GM21367 (cell line): Measurements from ENCODE around the gene CSTB.

ENCODE experiments used
- ATAC-seq: cut with Tn5 transposase; IDR thresholded peaks from one replicate; pipeline ENCODE4 v1.9.1; 2021; ENCODE audit not compliant: unreplicated experiment

CSTB gene

DNA sequence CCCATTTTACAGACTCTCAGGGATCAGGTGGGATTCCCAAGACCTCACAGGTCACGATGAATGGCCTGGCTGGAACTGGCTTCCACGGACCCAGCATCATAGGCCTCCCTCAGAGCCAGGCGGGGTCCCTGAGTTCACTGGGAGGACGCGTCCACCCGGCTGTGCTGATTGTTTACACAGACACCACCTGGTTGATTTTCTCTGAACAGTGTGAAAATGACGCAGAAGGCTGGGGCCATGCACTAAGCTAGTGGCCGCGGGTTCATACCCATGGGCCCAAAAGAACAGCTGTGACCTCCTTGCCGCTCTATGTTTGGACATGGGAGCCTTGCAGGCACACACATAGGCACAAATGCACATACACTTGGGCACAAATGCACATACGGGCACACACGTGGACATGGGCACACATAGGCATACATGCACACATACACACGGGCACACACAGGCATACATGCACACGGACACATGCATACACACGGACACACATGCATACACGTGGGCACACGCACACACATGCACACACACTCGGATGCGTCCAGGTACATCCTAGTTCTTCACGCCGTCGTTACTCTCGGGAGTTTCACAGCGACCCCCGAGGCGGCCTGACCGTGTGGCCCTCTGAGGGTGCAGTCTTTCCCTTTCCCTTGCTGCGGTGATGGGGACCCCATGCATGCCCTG lies 23.2 kb downstream of the CSTB start:
- no peak for ATAC-seq

DNA sequence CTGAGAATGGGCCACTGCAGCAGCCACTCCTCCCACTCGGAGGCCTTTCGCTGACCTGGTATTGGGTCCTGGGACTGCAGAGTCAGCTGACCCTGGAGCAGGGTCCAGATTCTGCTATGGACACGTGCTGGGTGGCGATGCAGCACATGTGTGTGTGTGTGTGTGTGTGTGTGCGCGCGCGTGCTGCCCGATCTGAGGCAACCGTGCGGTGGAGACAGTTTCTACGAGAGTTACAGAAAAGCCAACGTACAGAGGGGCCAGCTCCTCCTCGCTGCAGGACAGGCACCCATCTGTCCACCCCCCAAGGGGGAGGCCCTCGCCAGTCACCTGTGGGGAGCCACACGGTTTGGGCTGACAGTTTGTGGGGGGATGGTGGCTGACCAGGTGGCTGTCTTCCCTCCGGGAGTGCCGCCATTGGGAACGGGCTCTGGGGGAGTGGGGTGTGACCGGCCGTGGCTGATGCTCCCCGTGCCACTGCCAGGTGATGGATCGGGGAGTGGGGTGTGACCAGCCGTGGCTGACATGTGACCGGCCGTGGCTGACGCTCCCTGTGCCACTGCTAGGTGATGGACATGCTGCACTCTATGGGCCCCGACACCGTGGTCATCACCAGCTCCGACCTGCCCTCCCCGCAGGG lies 24.0 kb downstream of the CSTB start:
- no peak for ATAC-seq

DNA sequence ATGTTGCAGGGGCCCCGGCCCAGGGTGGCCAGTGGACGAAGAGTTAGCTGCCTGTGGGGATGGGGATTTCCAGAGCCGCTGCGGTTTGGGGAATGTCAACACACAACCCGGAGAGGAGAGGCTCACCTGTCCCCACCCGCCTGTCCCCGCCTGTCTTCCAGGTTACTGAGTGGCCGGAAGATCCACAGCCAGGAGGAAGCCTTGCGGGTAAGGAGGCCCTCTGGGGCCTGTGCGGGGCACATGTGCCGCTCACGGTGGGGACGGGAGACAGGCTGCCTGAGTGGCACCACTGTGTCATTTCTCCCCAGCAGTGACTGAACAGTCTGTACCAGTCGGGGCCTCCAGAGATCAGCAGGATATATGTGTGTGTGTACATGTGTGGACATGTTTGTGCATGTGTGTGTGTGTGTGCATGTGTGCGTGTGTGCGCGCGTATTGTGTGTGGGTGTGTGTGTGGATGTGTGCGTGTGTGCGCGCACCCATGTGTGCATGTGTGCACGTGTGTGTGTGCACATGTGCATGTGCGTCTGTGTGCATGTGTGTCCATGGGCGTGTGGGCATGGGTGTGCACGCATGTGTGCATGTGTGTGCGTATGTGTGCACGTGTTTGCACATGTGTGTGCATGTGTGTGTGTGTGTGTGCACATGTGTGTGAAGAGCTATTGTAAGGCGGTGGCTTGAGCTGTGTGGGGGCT lies 25.6 kb downstream of the CSTB start:
- ATAC-seq, result no peak

DNA sequence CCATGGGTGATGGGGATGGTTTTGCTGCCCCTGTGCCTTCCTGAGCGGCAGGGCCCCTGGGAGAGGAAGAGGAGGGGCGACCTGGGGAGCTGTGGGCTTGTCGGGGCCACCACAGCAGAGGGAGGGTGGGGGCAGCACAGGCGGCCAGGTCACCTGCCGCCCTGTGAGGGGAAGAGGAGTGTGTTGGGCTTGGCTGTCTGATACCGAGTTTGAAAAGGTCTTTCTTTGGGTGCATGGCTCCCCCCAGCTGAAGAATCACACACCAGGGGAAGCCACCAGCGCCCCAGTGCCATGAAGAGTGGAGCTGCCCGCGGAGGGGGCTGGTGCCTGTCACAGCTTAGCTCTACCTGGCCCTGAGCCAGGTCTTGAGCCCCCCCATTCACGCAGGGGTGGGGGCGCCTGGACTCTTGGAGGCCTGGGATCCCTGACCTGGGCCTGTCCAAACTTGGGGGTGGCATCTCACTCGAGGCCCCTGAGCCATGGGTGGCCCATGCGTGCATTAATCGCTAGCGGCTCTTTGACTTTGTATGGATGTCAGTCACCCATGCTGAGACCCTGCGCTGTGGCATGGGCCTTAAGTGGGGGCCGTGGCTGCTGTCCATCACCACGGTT lies 26.4 kb downstream of the CSTB start:
- ATAC-seq, result no peak

DNA sequence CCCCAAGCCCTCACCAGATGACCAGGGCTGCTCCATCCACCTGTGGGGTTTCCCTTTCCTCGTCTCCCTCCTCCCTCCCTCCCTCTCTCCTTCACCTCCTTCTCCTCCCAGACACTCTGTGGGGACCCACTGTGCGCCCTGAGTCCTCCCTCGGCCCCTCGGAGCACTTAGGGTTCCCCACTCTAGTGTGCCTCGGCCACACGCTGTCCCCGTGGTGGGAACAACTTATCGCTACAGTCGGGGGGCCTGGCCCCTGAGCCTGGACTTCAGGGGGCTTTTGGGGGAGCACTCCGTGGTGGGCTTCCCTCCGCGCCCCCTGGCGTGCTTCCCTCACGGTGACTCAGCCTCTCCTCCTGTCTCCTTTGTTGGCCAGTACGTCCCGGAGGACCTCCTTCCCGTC lies 27.5 kb downstream of the CSTB start:
- ATAC-seq, result no peak

DNA sequence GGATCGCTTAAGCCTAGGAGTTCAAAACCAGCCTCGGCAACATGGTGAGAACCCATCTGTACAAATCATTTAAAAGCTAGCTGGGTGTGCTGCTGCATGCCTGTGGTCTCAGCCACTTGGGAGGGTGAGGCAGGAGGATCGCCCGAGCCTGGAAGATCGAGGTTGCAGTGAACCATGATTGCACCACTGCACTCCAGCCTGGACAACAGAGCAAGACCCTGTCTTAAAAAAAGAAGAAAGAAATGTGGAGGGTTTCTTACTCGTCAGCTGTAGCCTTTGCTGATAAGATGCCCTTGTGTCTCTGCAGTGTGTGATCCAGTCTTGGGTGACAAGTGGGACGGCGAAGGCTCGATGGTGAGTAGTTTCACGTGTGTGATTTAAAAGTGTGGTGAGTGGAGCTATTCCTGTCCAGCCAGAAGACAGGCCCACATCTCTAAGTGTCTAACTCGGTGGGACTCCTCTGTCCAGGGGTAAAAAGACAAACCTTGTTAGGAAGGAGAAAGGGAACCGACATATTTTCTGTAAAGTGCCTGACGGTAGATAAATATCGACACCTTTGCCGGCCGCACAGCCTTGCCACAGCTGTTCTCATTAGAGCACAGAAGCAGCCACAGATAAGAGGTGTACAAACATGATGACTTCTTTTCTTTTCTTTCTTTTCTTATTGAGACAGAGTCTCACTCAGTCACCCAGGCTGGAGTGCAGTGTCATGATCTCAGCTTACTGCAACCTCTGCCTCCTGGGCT lies 30.2 kb downstream of the CSTB start:
- no peak for ATAC-seq

DNA sequence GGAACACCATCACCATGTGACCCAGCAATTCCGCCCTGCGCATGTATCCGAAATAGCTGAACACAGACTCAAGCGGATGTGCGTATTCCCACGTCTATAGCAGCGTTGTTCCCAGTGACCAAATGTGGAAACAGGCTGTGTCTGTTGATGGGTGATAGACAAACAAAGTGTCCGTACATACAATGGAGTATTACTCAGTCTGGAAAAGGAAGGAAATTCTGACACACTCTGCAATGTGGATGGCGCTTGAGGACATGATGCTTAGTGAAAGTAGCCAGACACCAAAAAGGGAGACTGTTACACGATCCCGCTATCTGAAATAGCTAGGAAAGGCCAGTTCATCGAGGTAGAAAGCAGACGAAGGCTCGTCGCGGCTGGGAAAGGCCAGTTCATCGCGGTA lies 31.4 kb downstream of the CSTB start:
- no peak for ATAC-seq

DNA sequence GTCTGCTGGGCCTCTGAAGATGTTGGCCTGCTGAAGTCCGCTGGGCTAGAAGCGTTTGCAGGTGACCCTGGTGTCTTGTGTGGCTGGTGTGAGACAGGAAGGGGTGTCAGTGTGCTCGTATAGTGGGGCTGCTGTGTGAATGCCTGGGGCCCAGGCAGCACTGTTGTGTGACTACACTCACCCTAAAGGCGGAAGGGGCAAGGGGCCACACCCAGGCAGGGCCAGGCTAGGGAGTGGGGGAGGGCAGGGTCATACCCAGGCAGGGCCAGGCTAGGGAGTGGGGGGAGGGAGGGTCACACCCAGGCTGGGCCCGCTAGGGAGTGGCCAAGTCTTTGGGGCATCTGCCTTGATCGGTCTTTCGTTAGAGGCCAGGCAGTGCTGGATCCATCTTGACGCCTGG lies 32.2 kb downstream of the CSTB start:
- ATAC-seq, result no peak

DNA sequence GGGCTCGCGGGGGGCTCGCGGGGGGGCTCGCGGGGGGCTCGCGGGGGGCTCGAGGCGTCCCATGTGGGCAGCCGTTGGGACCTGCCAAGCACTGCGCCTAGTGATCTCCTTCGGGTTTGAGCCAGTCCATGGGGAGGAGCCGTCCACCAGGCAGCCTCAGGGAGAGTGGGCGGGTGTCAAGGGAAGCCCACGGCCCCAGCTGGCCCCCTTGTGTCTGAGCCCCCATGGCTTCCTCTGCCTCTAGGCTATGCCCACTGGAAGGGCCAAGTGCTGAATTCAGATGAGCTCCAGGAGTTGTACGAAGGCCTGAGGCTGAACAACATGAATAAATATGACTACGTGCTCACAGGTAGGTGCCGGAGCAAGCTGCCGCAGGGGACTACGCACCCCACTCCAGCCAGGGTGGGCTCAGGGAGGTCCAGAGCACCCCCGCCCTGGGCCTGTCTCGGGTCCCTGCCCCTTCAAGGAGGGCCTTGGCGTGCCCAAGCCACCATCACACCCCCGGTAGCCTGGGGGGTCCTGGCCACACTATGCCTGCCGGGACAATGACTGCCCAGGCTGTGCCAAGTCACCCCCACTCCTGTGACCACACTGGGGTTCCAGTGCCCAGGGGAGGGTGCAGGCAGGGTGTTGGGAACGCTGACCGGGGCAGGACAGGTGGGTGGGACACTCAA lies 34.5 kb downstream of the CSTB start:
- ATAC-seq, result no peak

DNA sequence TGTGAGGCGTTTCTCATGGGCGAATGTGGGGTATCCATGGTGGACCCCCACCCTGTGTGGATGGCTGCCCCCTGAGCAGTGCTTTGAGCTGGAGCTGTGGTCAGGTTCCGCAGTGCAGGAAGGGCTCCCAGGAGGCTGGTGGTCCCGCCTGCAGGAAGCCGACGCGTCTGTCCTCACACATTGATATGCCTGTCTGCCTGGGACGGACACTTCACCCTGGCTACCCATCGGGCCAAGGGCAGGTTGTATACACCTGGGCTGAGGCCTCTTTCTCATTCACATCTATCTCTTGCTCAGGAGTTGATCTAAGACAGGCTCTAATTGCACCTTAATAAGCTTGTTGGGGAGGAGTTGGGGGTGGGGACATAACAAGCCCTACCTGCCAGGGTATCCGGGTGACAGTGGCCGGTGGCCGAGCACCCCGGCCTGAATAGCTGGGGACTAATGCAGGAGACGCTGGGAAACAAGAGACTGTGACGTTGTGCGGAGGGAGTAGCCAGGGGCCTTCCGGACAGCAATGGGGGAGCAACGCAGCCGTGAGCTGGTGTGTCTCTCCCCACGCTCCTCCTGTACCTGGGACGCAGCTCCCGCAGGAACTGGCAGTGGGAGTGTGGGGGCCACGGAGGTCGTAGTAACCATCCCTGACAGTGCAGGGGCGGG lies 35.5 kb downstream of the CSTB start:
- ATAC-seq, result no peak

DNA sequence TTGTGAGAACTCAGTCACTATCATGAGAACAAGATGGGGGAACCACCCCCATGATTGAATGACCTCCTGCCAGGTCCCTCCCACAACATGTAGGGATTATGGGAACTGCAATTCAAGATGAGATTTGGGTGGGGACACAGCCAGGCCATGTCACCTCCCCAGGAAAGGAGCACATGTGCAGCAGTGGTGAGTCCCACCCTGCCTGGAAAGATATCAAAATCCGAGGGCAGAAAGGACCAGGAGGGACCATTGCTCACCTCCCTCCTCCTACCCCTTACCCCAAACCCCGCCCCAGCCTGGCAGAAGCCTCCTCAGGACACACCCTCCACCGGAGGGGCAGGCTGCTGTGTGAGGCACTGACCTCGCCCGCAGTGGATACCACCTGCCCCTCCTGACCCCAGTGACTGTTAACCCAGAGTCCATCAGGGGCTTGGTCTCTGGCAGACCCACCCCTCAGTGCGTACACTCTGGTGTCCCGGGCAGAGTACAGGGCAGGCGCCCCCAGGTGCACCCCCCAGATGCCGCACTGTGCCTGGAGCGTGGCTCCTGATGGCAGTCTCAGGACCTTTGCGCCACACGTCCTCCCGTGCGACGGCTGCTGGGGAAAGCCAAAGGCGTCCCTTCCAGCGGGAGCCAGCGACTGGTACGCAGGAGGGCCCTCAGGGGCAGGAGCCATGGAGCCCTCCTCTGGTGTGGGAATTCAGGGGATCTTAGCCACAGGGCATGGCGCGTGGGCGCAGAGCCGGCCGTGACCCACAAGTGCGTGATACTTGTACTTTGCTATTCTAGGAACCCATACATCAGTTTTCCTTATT lies 36.3 kb downstream of the CSTB start:
- no peak for ATAC-seq

DNA sequence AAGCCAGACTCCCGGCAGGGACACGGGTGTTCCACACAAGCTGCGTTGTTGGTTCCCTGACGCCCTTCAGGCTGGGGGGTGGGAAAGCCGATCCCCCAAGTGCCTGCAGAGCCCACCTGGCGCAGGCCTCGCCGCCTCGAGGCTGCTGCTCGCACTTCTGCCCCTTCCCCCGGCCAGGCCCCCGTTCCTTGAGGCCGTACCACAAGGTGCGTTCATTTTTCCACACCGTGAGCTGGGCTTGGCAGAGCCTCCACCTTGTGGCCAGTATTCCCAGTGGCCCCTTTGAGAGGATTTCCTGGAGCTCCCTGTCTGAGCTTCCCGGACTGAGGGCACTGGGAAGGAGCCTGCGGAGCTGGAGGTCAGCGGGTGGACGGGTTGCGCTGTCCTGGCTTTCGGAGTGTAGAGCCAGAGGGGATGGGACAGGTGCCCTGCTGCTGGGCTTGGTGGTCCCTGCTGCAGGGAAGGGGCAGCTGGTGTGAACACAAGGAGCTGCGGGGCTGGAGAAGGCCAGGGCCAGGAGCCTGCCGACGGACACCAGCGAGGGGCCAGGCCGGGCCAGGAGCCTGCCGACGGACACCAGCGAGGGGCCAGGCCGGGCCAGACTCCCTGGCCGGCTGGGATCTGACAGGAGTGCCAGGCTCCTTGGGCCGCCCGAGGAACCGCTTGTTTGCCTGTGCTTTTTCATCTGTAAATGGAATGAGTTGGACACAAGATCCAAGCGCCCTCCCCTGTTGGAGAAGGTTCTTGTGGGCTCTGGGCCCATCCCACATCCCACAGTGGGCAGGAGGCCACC lies 38.8 kb downstream of the CSTB start:
- ATAC-seq, result no peak

DNA sequence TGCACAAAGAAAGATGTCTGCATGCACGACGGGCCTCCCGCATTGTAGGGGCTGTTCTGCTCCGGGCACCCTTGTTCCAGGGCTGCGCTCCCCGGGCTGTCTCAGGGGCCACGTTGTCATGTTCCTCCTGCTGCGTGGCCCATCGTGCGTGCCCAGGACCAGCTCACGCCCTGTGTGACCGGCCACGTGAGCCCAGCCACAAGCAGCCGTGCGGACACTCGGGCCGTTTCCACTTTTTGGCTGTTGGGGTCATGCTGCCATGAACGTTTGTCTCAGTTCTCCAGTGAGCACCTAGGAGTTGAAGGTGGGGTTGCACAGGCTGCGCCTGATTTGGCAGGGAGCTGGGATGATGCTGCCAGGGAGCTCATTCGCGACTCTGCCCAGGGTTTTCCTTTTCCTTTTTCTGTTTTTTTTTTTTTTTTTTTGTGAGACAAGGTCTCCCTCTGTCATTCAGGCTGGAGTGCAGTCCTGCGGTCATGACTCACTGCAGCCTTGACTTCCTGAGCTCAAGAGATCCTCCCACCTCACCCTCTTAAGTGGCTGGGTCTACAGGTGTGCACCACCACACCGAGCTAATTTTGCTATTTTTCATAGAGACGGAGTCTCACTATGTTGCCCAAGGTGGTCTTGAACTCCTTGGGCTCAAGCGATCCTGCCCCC lies 39.8 kb downstream of the CSTB start:
- no peak for ATAC-seq

DNA sequence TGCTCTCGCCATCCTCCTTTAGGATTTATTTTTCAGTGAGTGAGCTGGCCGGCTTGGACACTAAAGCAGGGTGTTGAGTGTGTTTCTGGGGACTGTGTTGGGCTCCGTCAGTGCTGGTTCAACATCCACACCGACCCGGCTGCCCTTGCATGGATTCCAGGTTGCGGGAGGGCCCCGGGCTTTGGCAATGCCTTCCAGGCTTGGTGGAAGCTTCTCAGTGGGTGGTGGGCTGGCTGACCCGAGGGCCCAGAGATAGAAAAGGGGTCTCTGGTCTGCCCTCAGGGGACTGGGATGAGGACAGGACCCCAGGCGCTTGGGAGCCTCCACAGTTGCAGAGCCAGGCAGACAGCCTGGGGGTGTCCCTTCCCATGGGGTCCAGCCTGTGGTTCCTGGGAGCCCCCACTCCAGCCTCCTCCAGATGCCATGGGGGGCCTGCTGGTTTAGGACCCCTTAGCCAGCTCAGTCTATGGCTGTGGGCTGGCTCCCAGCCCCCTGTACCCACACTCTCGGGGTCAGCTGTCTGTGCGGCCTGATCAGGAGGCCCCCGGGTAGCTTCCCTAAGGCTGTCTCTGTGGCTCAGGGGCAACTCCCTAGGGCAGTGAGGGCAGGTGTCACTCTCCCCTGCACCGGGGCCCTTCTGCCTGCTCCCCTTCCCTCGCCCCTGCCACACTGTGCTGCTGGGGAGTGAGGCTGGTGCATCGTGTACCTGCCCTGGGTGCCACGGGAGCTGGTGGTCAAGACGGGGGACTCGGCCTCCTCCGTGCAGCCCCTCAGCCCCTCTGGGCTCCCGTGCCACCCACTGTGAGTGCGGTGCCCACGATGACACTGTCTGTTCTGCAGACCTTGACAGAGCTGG lies 40.6 kb downstream of the CSTB start:
- no peak for ATAC-seq

DNA sequence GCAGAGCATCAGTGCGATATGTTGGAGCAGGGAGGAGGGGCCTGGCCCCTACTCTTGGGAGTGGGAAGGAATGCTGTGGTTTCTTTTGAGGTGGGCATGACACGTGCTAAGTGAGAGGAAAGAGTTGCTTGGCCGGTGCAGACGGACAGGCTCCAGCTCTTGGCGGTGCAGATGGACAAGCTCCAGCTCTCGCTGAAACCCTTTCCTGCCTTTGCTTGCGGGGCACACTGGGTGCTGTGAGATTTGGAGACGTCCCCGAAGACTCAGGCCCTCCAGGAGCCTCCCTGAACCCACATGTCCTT lies 41.2 kb downstream of the CSTB start:
- ATAC-seq, result no peak

DNA sequence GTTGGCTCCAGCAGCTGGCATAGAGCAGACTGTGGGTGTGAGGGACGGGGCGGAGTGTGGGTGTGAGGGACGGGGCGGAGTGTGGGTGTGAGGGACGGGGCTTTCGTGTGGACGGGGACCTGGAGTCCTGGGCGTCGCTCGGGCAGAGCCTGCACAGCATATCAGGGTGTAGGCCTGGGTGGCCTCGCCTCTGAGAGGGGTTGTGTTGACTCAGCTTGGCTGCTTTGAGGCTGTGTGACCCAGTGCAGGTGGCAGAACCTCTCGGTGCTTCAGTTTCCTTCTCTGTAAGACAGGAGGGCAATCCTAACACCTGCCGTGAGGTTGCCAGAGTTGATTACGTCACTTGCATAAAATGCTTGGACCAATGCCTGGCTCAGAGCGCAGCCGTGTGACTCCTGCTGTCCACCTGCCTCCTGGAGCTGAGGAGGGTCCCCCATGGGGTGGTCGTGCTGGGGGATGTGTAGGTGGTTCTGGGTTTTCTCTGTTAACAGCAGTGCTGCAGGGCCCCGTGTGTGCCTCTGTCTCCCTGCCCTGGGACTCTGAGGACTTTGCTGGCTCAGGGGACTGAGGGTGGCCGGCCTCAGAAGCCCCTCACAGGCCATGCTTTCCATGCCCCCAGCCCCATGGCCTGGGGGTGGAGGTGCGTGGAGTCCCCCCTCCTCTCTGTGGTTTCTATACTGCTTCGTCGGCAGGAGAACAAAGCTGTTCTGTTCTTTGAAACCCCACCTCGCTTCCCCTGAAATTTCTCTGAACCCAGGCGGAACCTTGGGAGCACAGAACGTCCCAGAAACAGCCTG lies 41.8 kb downstream of the CSTB start:
- no peak for ATAC-seq
